ENCODE results near the gene JTB.
"Not testable (repeated sequence)": the region's sequence is repeated elsewhere in the genome, so short reads cannot be mapped to it uniquely, and the experiment has no call there.

Gene JTB

GRCh38 chr1:153977250-153978240 lies at the start of gene JTB:
Gene JTB, minus strand, starts transcription at chr1:153977674. Its CDS starts 422 bp downstream, at chr1:153977252.
- peak within 1 kb of the TSS; percentile 63 to 99 (median 91) for H3K4me3 ChIP-seq
- H3K27ac ChIP-seq = peak within 1 kb of the TSS; percentile 86 to 99 (median 95)

GRCh38 chr1:154019940-154020339 lies 42.5 kb upstream of the JTB start:
- H3K4me3 ChIP-seq = no peak overlapping the region
- no peak overlapping the region for H3K27ac ChIP-seq

- Histone ChIP-seq H3K27ac (no peak overlapping the region), H3K4me3 (no peak overlapping the region)
These were observed 41.8 kb upstream of the JTB start for GRCh38 chr1:154019269-154019668.

GRCh38 chr1:154014154-154014907 lies 36.9 kb upstream of the JTB start:
- H3K4me3 ChIP-seq = no peak overlapping the region
- no peak overlapping the region for H3K27ac ChIP-seq

- not testable (repeated sequence) for H3K27ac ChIP-seq, H3K4me3 ChIP-seq
These were observed 35.1 kb upstream of the JTB start for GRCh38 chr1:154012543-154012942.

GRCh38 chr1:154012129-154012528 lies 34.7 kb upstream of the JTB start:
- H3K27ac ChIP-seq = no peak overlapping the region
- H3K4me3 ChIP-seq = no peak overlapping the region

- Histone ChIP-seq H3K4me3 (no peak overlapping the region), H3K27ac (no peak overlapping the region)
These were observed 28.7 kb upstream of the JTB start for GRCh38 chr1:154006136-154006535.

GRCh38 chr1:154000420-154000819 lies 22.9 kb upstream of the JTB start:
- Histone ChIP-seq H3K27ac (no peak overlapping the region), H3K4me3 (no peak overlapping the region)

- H3K27ac ChIP-seq, H3K4me3 ChIP-seq: not testable (repeated sequence)
These were observed 19.4 kb upstream of the JTB start for GRCh38 chr1:153996882-153997281.

GRCh38 chr1:153995640-153996039 lies 18.2 kb upstream of the JTB start:
- H3K27ac ChIP-seq = no peak overlapping the region
- H3K4me3 ChIP-seq = no peak overlapping the region

- H3K4me3 ChIP-seq = no peak overlapping the region
- H3K27ac ChIP-seq = no peak overlapping the region
These were observed 17.7 kb upstream of the JTB start for GRCh38 chr1:153995202-153995601.

- H3K27ac ChIP-seq = peak overlapping the region in 10 of 21 experiments; percentile 91 to 98 (median 96)
These were observed 14.3 kb upstream of the JTB start for GRCh38 chr1:153991806-153992205.

GRCh38 chr1:153991151-153991630 lies 13.7 kb upstream of the JTB start:
- Histone ChIP-seq H3K4me3 (peak overlapping the region; percentile 49 to 97 (median 74)), H3K27ac (peak overlapping the region; percentile 73 to 99 (median 93))

More at GRCh38 chr1:153991806-153992205, 14.3 kb upstream of the JTB start:
- peak overlapping the region; percentile 49 to 97 (median 74) for H3K4me3 ChIP-seq

- H3K4me3 ChIP-seq = peak within 1 kb of the TSS; percentile 49 to 97 (median 74)
- peak within 1 kb of the TSS; percentile 73 to 99 (median 93) for H3K27ac ChIP-seq
These were observed 13.1 kb upstream of the JTB start, which contains the start of gene RPS27 for GRCh38 chr1:153990468-153991150. Gene RPS27, plus strand, starts transcription at chr1:153990762. Its CDS starts 35 bp downstream, at chr1:153990797.

- H3K27ac ChIP-seq = peak overlapping the region in 4 of 21 experiments; percentile 19 to 86 (median 62)
- no peak overlapping the region for H3K4me3 ChIP-seq
These were observed 10.1 kb upstream of the JTB start for GRCh38 chr1:153987621-153988020.

- Histone ChIP-seq H3K4me3 (peak within 1 kb of the TSS; percentile 36 to 62 (median 56)), H3K27ac (peak within 1 kb of the TSS; percentile 22 to 94 (median 86))
These were observed 8.7 kb upstream of the JTB start, which contains the start of gene RAB13 for GRCh38 chr1:153985941-153986761. Gene RAB13, minus strand, starts transcription at chr1:153986339. Its CDS starts 103 bp downstream, at chr1:153986236.

GRCh38 chr1:153985341-153985912 lies 8.0 kb upstream of the JTB start:
- peak overlapping the region; percentile 36 to 62 (median 56) for H3K4me3 ChIP-seq
- H3K27ac ChIP-seq = peak overlapping the region; percentile 21 to 94 (median 86)
